Upper lobe of right lung (tissue), 1 donor: ENCODE data around the gene YIPF3. TPM values are rescaled to one million over a fixed set of nuclear protein-coding genes. Genes with fewer than 3 reads are reported as not detected.
"Not testable (repeated sequence)": the region's sequence is repeated elsewhere in the genome, so short reads cannot be mapped to it uniquely, and the experiment has no call there.

Experiments used
- ATAC-seq: fragments of 200-7000 bp; cut with Tn5 transposase; one replicate; pipeline ENCODE4 v1.9.1; 2020; ENCODE audit warnings: mild to moderate bottlenecking, moderate library complexity
- DNase-seq: peaks from one replicate; pipeline ENCODE4 v3.0.0-alpha.2; 2020
- H3K27ac ChIP-seq: fragments of 200-600 bp; one replicate; pipeline ENCODE4 v1.8.0; 2022
- H3K27me3 ChIP-seq: fragments of 200-600 bp; one replicate; pipeline ENCODE4 v1.8.0; 2022; ENCODE audit warnings: mild to moderate bottlenecking
- H3K36me3 ChIP-seq: fragments of 200-600 bp; one replicate; pipeline ENCODE4 v1.8.0; 2022
- H3K4me1 ChIP-seq: fragments of 200-600 bp; one replicate; pipeline ENCODE4 v1.8.0; 2022
- H3K4me3 ChIP-seq: fragments of 200-600 bp; one replicate; pipeline ENCODE4 v1.8.0; 2022; ENCODE audit warnings: mild to moderate bottlenecking
- H3K9me3 ChIP-seq: fragments of 200-600 bp; one replicate; pipeline ENCODE4 v1.8.0; 2022
- CTCF ChIP-seq: fragments of 200-600 bp; IDR thresholded peaks from one replicate; pipeline ENCODE4 v1.8.0; 2022; ENCODE audit warnings: antibody characterized with exemption
- intact Hi-C: fragments of 100-400 bp; cut with DNase I; formaldehyde crosslinking; loops from one replicate; pipeline ENCODE4 v1.11.0; 2022
- total RNA-seq: library from RNA; stranded (reverse); fragmentation: NEBNext Ultra II Directional; extraction: Animal tissue kit (Norgen Biotek cat#: 25700); gene quantifications from one replicate; pipeline ENCODE4 v1.2.1, GENCODE V29; 2021
- donor health status: DM: no; HTN: yes; CAD: no; lungs with severe emphysema.

Gene YIPF3
- total RNA-seq, 1 donor from 2014 or later, result 100 TPM

GRCh38 chr6:43469947-43470346 lies 46.8 kb downstream of the YIPF3 start:
- ATAC-seq (no peak), DNase-seq (no peak)
- Histone ChIP-seq H3K27me3 (peaks cover 14% of the 10 kb centered on the region), H3K9me3 (no peaks in the 10 kb centered on the region), H3K4me1 (no peaks in the 10 kb centered on the region), H3K36me3 (no peaks in the 10 kb centered on the region), H3K27ac (no peak overlapping the region), H3K4me3 (no peak overlapping the region)
- no peak for TF ChIP-seq CTCF
- intact Hi-C loops, result no loop called here

GRCh38 chr6:43468748-43469681 lies 47.7 kb downstream of the YIPF3 start:
- Histone ChIP-seq H3K9me3 (no peaks in the 10 kb centered on the region), H3K36me3 (no peaks in the 10 kb centered on the region), H3K4me1 (no peaks in the 10 kb centered on the region), H3K4me3 (no peak overlapping the region), H3K27me3 (peaks cover 14% of the 10 kb centered on the region), H3K27ac (no peak overlapping the region)
- no peak for ATAC-seq
- intact Hi-C loops, result no loop called here
- no peak for DNase-seq
- TF ChIP-seq CTCF, result no peak

GRCh38 chr6:43468240-43468639 lies 48.5 kb downstream of the YIPF3 start:
- H3K27me3 ChIP-seq, result peaks cover 21% of the 10 kb centered on the region
- H3K4me1 ChIP-seq, result no peaks in the 10 kb centered on the region
- H3K4me3 ChIP-seq, result no peak overlapping the region
- no peak overlapping the region for H3K27ac ChIP-seq
- no peaks in the 10 kb centered on the region for H3K9me3 ChIP-seq
- DNase-seq (no peak), ATAC-seq (no peak)
- no peak for TF ChIP-seq CTCF
- no peaks in the 10 kb centered on the region for H3K36me3 ChIP-seq
- intact Hi-C loops, result no loop called here

- Histone ChIP-seq H3K4me1 (no peaks in the 10 kb centered on the region), H3K4me3 (no peak overlapping the region), H3K9me3 (no peaks in the 10 kb centered on the region), H3K27ac (no peak overlapping the region), H3K36me3 (no peaks in the 10 kb centered on the region), H3K27me3 (peaks cover 25% of the 10 kb centered on the region)
- no peak for TF ChIP-seq CTCF
- DNase-seq (no peak), ATAC-seq (no peak)
- intact Hi-C loops, result no loop called here
Measured at GRCh38 chr6:43467752-43468151, 49.0 kb downstream of the YIPF3 start.

GRCh38 chr6:43467265-43467664 lies 49.5 kb downstream of the YIPF3 start:
- H3K9me3 ChIP-seq, H3K4me3 ChIP-seq, intact Hi-C loops, H3K27ac ChIP-seq, H3K36me3 ChIP-seq, H3K4me1 ChIP-seq, DNase-seq, ATAC-seq: not testable (repeated sequence)
- peaks cover 26% of the 10 kb centered on the region for H3K27me3 ChIP-seq

GRCh38 chr6:43465948-43466347 lies 50.8 kb downstream of the YIPF3 start:
- Histone ChIP-seq H3K27me3 (peaks cover 26% of the 10 kb centered on the region), H3K4me3 (no peak overlapping the region), H3K36me3 (no peaks in the 10 kb centered on the region), H3K4me1 (no peaks in the 10 kb centered on the region), H3K27ac (no peak overlapping the region), H3K9me3 (no peaks in the 10 kb centered on the region)
- DNase-seq (no peak), ATAC-seq (no peak)
- no peak for TF ChIP-seq CTCF
- intact Hi-C loops, result no loop called here
